Neutrophil (primary cell): ENCODE data around the gene HNRNPA3.
"Not testable (repeated sequence)": the region's sequence is repeated elsewhere in the genome, so short reads cannot be mapped to it uniquely, and the experiment has no call there.

Experiments used
- H3K27ac ChIP-seq: fragments of 200-600 bp; sonication (generic); 2 replicates; pipeline ENCODE4 v1.5.1; 2016; ENCODE audit warnings: mild to moderate bottlenecking, moderate library complexity
- H3K27me3 ChIP-seq: fragments of 200-600 bp; sonication (generic); 2 replicates; pipeline ENCODE4 v1.6.0; 2016; ENCODE audit warnings: mild to moderate bottlenecking
- H3K36me3 ChIP-seq: fragments of 200-600 bp; sonication (generic); 2 replicates; pipeline ENCODE4 v1.5.1; 2017
- H3K4me1 ChIP-seq, 2 experiments: fragments of 200-600 bp in 1 of 2; sonication (generic) in 1 of 2; 1 replicate in 1 of 2; 2 replicates in 1 of 2; pipeline versions ENCODE4 v1.5.1 to v1.6.1; 2013 to 2016; ENCODE audit warnings: low read depth in 1 of 2, low read length in 1 of 2, mild to moderate bottlenecking in 1 of 2, moderate library complexity in 1 of 2; ENCODE audit not compliant: control insufficient read depth in 1 of 2, insufficient read depth in 1 of 2
- H3K4me3 ChIP-seq, 2 experiments: fragments of 200-600 bp in 1 of 2; sonication (generic) in 1 of 2; 1 replicate in 1 of 2; 2 replicates in 1 of 2; pipeline ENCODE4 v1.5.1; 2013 to 2016; ENCODE audit warnings: low read depth in 1 of 2, low read length in 1 of 2, mild to moderate bottlenecking in 1 of 2, moderate library complexity in 1 of 2
- H3K9me3 ChIP-seq: fragments of 200-600 bp; sonication (generic); 2 replicates; pipeline ENCODE4 v1.5.1; 2016
- CTCF ChIP-seq: fragments of 200-600 bp; sonication (generic); IDR thresholded peaks from 2 replicates; pipeline ENCODE4 v1.5.1; 2016; ENCODE audit warnings: antibody characterized with exemption

Gene HNRNPA3

GRCh38 chr2:177193240-177193639, 19.4 kb upstream of the HNRNPA3 start:
- Histone ChIP-seq H3K27ac (no peak overlapping the region), H3K9me3 (no peaks in the 10 kb centered on the region), H3K4me3 (no peak overlapping the region), H3K27me3 (no peaks in the 10 kb centered on the region), H3K36me3 (no peaks in the 10 kb centered on the region), H3K4me1 (no peaks in the 10 kb centered on the region)
- TF ChIP-seq CTCF: no peak

DNA sequence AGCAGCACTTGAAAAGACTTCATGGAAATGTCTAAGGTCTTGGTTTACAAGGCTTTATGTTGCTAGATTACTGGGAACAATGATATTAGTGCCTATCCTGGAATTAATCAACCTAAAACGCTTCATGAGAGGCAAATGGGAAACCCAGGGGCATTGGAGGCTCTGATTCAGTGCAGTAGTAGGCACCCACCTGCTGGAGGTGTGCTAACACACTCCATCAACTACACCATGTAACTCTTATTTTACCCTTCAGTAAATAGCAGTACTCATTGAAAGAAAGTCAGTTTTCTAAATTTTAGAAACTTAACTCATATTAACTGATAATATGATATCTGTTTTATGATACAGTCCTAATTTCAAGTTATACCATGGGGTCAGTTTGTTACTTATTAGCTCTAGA, 17.4 kb upstream of the HNRNPA3 start:
- TF ChIP-seq CTCF: no peak
- Histone ChIP-seq H3K4me3 (no peak overlapping the region), H3K27ac (no peak overlapping the region), H3K27me3 (no peaks in the 10 kb centered on the region), H3K36me3 (no peaks in the 10 kb centered on the region), H3K4me1 (no peaks in the 10 kb centered on the region), H3K9me3 (no peaks in the 10 kb centered on the region)

DNA sequence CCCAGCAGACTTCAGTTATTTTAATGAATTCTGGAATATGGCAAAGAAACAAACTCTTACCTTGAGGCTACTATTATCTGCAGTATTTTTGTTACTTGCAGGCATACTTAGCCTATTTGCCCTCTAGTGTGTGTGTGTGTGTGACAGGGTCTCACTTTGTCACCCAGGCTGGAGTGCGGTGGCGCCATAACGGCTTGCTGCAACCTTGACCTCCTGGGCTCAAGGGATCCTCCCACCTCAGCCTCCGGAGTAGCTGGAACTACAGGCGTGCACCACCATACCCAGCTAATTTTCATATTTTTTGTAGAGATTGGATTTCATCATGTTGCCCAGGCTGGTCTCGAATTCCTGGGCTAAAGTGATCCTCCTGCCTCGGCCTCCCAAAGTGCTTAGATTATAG, 12.2 kb upstream of the HNRNPA3 start:
- not testable (repeated sequence) for H3K27ac ChIP-seq, H3K36me3 ChIP-seq, H3K9me3 ChIP-seq, H3K4me3 ChIP-seq, H3K27me3 ChIP-seq, H3K4me1 ChIP-seq

DNA sequence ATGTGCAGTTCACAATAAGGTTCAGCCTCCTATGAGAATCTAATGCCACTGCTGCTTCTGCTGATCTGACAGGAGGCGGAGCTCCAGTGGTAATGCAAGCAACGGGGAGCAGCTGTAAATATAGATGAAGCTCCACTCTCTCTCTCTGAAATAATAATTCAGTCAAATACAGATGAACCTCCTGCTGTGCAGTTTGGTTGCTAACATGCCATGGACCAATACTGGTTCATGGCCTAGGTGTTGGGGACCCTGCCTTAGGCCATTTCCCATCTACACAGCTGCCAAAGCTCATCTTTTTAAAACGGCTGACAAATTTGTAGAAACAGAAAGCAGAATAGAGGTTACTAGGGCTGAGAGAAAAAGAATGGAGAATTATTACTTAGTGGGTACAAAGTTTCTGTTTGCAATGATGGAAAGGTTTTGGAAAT, 10.7 kb upstream of the HNRNPA3 start:
- no peaks in the 10 kb centered on the region for H3K36me3 ChIP-seq
- no peaks in the 10 kb centered on the region for H3K27me3 ChIP-seq
- H3K4me3 ChIP-seq: no peak overlapping the region
- no peaks in the 10 kb centered on the region for H3K4me1 ChIP-seq
- no peak overlapping the region for H3K27ac ChIP-seq
- TF ChIP-seq CTCF: no peak
- H3K9me3 ChIP-seq: no peaks in the 10 kb centered on the region

- H3K36me3 ChIP-seq: no peaks in the 10 kb centered on the region
- no peaks in the 10 kb centered on the region for H3K9me3 ChIP-seq
- no peak overlapping the region for H3K27ac ChIP-seq
- TF ChIP-seq CTCF: no peak
- H3K4me3 ChIP-seq: no peak overlapping the region
- H3K4me1 ChIP-seq: no peaks in the 10 kb centered on the region
- H3K27me3 ChIP-seq: no peaks in the 10 kb centered on the region
Observed at GRCh38 chr2:177204417-177204816, 8.2 kb upstream of the HNRNPA3 start.

GRCh38 chr2:177207101-177207500, 5.5 kb upstream of the HNRNPA3 start:
- H3K27ac ChIP-seq: no peak overlapping the region
- no peaks in the 10 kb centered on the region for H3K27me3 ChIP-seq
- H3K9me3 ChIP-seq: no peaks in the 10 kb centered on the region
- H3K4me1 ChIP-seq: peaks cover 12 to 14% of the 10 kb centered on the region in 2 experiments
- TF ChIP-seq CTCF: no peak
- no peak overlapping the region for H3K4me3 ChIP-seq
- no peaks in the 10 kb centered on the region for H3K36me3 ChIP-seq
